ENCODE data around the gene SLC38A2. TPM values are rescaled to one million over a fixed set of nuclear protein-coding genes. Genes with fewer than 3 reads are reported as not detected.

Gene SLC38A2
- total and polyA plus RNA-seq, 9 donors = 124 to 390 (median 197) TPM

- WGBS, 3 donors = 18 to 25% (median 21%) methylated on average over 2 of the region's 2 CpGs
- intact Hi-C loops (cut with DNase I) = loop anchor here in 1 of 4 donors (10.0 kb wide), 1 partner anchor 98 kb away; the partner anchor contains the start of gene SLC38A1
- Histone ChIP-seq H3K36me3 (peaks cover 2% of the 10 kb centered on the region), H3K4me1 (ENCODE audit: insufficient read depth) (peaks cover 7% of the 10 kb centered on the region), H3K27ac (no peak overlapping the region), H3K27me3 (no peaks in the 10 kb centered on the region), H3K9me3 (no peaks in the 10 kb centered on the region), H3K4me3 (no peak overlapping the region)
- no peak for TF ChIP-seq POLR2A (IDR thresholded peaks at IDR 0.05)
- no peak for TF ChIP-seq EP300 (IDR thresholded peaks at IDR 0.05)
- TF ChIP-seq CTCF (IDR thresholded peaks at IDR 0.05) = no peak
- DNase-seq = no peak
Measured at GRCh38 chr12:46362895-46363581, 9.5 kb downstream of the SLC38A2 start.

- WGBS, 3 donors = 77 to 88% (median 86%) methylated on average over 2 of the region's 2 CpGs
- Histone ChIP-seq H3K4me3 (no peak overlapping the region), H3K36me3 (no peaks in the 10 kb centered on the region), H3K27ac (no peak overlapping the region), H3K9me3 (no peaks in the 10 kb centered on the region), H3K4me1 (ENCODE audit: insufficient read depth) (no peaks in the 10 kb centered on the region), H3K27me3 (no peaks in the 10 kb centered on the region)
- intact Hi-C loops (cut with DNase I) = loop anchor here in 1 of 4 donors (10.0 kb wide), 1 partner anchor 97 kb away; the partner anchor contains the start of gene SLC38A1
- TF ChIP-seq CTCF (IDR thresholded peaks at IDR 0.05) (no peak), POLR2A (IDR thresholded peaks at IDR 0.05) (no peak), EP300 (IDR thresholded peaks at IDR 0.05) (no peak)
- DNase-seq = no peak
Measured at GRCh38 chr12:46361667-46362034, 10.9 kb downstream of the SLC38A2 start.

- TF ChIP-seq POLR2A (IDR thresholded peaks at IDR 0.05) = no peak
- no peak for TF ChIP-seq EP300 (IDR thresholded peaks at IDR 0.05)
- TF ChIP-seq CTCF (IDR thresholded peaks at IDR 0.05) = no peak
- H3K4me3 ChIP-seq = no peak overlapping the region
- H3K4me1 ChIP-seq (ENCODE audit: insufficient read depth) = no peaks in the 10 kb centered on the region
- H3K27me3 ChIP-seq = no peaks in the 10 kb centered on the region
- intact Hi-C loops (cut with DNase I) = loop anchor here in 1 of 4 donors (10.0 kb wide), 1 partner anchor 96 kb away; the partner anchor contains the start of gene SLC38A1
- DNase-seq = no peak
- no peak overlapping the region for H3K27ac ChIP-seq
- no peaks in the 10 kb centered on the region for H3K9me3 ChIP-seq
- 54 to 73% (median 59%) methylated on average over 2 of the region's 2 CpGs for WGBS, 3 donors
- H3K36me3 ChIP-seq = no peaks in the 10 kb centered on the region
Measured at GRCh38 chr12:46360908-46361666, 11.5 kb downstream of the SLC38A2 start.

- H3K36me3 ChIP-seq = no peaks in the 10 kb centered on the region
- H3K27ac ChIP-seq = no peak overlapping the region
- no peak for DNase-seq
- H3K27me3 ChIP-seq = no peaks in the 10 kb centered on the region
- no peak for TF ChIP-seq POLR2A (IDR thresholded peaks at IDR 0.05)
- TF ChIP-seq EP300 (IDR thresholded peaks at IDR 0.05) = no peak
- TF ChIP-seq CTCF (IDR thresholded peaks at IDR 0.05) = no peak
- no peak overlapping the region for H3K4me3 ChIP-seq
- 82 to 88% (median 83%) methylated on average over 1 of the region's 1 CpG for WGBS, 3 donors
- no peaks in the 10 kb centered on the region for H3K9me3 ChIP-seq
- H3K4me1 ChIP-seq (ENCODE audit: insufficient read depth) = no peaks in the 10 kb centered on the region
- intact Hi-C loops (cut with DNase I) = loop anchor here in 1 of 4 donors (10.0 kb wide), 1 partner anchor 96 kb away; the partner anchor contains the start of gene SLC38A1
Measured at GRCh38 chr12:46360370-46360769, 12.2 kb downstream of the SLC38A2 start.
